Activated CD8-positive, alpha-beta memory T cell treated with anti-CD3 and anti-CD28 coated beads for 4 hours (primary cell): ENCODE data around the gene FAM98C.
"Not testable (repeated sequence)": the region's sequence is repeated elsewhere in the genome, so short reads cannot be mapped to it uniquely, and the experiment has no call there.

Source experiments
- DNase-seq, 2 donors: peaks; one replicate each; pipeline ENCODE4 v3.0.0-alpha.2; 2020; ENCODE audit warnings: low read depth in 2 of 2

FAM98C gene

GRCh38 chr19:38395381-38396114 lies 7.3 kb upstream of the FAM98C start:
- DNase-seq = no peak

- no peak for DNase-seq
These were observed 3.8 kb upstream of the FAM98C start for GRCh38 chr19:38399081-38399480.

GRCh38 chr19:38399537-38399936 lies 3.4 kb upstream of the FAM98C start:
- no peak for DNase-seq

GRCh38 chr19:38400361-38400760 lies 2.5 kb upstream of the FAM98C start:
- DNase-seq = no peak

GRCh38 chr19:38401148-38401547 lies 1.7 kb upstream of the FAM98C start:
- no peak for DNase-seq

GRCh38 chr19:38402623-38402966 lies 298 bp upstream of the FAM98C start:
- no peak for DNase-seq

GRCh38 chr19:38404858-38405257 lies 2.0 kb downstream of the FAM98C start:
- no peak for DNase-seq

GRCh38 chr19:38405276-38405675 lies 2.4 kb downstream of the FAM98C start:
- no peak for DNase-seq

GRCh38 chr19:38409631-38410133 lies 6.8 kb downstream of the FAM98C start:
- DNase-seq = no peak

- not testable (repeated sequence) for DNase-seq
These were observed 7.5 kb downstream of the FAM98C start for GRCh38 chr19:38410407-38410806.

- DNase-seq = no peak
These were observed 8.3 kb downstream of the FAM98C start for GRCh38 chr19:38411041-38411712.

GRCh38 chr19:38411898-38412297 lies 9.0 kb downstream of the FAM98C start:
- not testable (repeated sequence) for DNase-seq

GRCh38 chr19:38412491-38412890 lies 9.6 kb downstream of the FAM98C start:
- DNase-seq = no peak

GRCh38 chr19:38412961-38413360 lies 10.1 kb downstream of the FAM98C start:
- DNase-seq = no peak

- DNase-seq = no peak
These were observed 10.5 kb downstream of the FAM98C start for GRCh38 chr19:38413416-38413815.

GRCh38 chr19:38417146-38417543 lies 14.3 kb downstream of the FAM98C start:
- DNase-seq = no peak

- no peak for DNase-seq
These were observed 14.9 kb downstream of the FAM98C start for GRCh38 chr19:38417544-38418506.

GRCh38 chr19:38420935-38421334 lies 18.0 kb downstream of the FAM98C start:
- DNase-seq = no peak

- DNase-seq = no peak
These were observed 19.0 kb downstream of the FAM98C start for GRCh38 chr19:38421856-38422255.

- no peak for DNase-seq
These were observed 19.5 kb downstream of the FAM98C start for GRCh38 chr19:38422438-38422837.

- no peak for DNase-seq
These were observed 21.4 kb downstream of the FAM98C start for GRCh38 chr19:38424272-38424671.

GRCh38 chr19:38425222-38425809 lies 22.4 kb downstream of the FAM98C start:
- no peak for DNase-seq
